H1 (cell line): ENCODE data around the gene RPS27A. TPM values are rescaled to one million over a fixed set of nuclear protein-coding genes. Genes with fewer than 3 reads are reported as not detected.

Source experiments
- CTCF ChIA-PET: fragments of 300-600 bp; sonication (Branson Sonifier 250); formaldehyde crosslinking; loops from one replicate; lab custom pipeline; 2021; ENCODE audit not compliant: partially characterized antibody; lab: Charles Lee
- POLR2A ChIA-PET: fragments of 300-600 bp; sonication (Branson Sonifier 250); formaldehyde crosslinking; loops from one replicate; lab custom pipeline; 2021; ENCODE audit warnings: inconsistent platforms; ENCODE audit not compliant: partially characterized antibody; lab: Charles Lee
- DNase-seq, 2 experiments: peaks; one replicate each; pipeline versions ENCODE4 v3.0.0 to v3.0.0-alpha.2; 2010 to 2022; ENCODE audit warnings: low spot score in 2 of 2, low read depth in 1 of 2, mixed read lengths in 1 of 2
- FAIRE-seq: peaks from 2 replicates; lab custom pipeline; 2011; peaks lifted over from hg19 to GRCh38; lab: Jason Lieb, UNC
- H2AFZ ChIP-seq: 2 replicates; pipeline ENCODE4 v1.8.1; 2012; ENCODE audit warnings: low read length, inconsistent platforms
- H2AK5ac ChIP-seq: 2 replicates; pipeline ENCODE4 v1.6.1; 2013; ENCODE audit warnings: low read depth, low read length
- H2BK120ac ChIP-seq: replicated peaks from 2 replicates; pipeline ENCODE3; 2013; ENCODE audit warnings: low read depth, low read length, inconsistent platforms
- H2BK12ac ChIP-seq: 2 replicates; pipeline ENCODE4 v1.6.1; 2013; ENCODE audit warnings: low read depth, low read length
- H2BK15ac ChIP-seq: 2 replicates; pipeline ENCODE4 v1.6.1; 2013; ENCODE audit warnings: low read length
- H2BK20ac ChIP-seq: 2 replicates; pipeline ENCODE4 v1.6.1; 2013; ENCODE audit warnings: low read length
- H2BK5ac ChIP-seq: 2 replicates; pipeline ENCODE4 v1.6.1; 2013; ENCODE audit warnings: low read depth, low read length
- H3K14ac ChIP-seq: 2 replicates; pipeline ENCODE4 v1.6.1; 2013; ENCODE audit warnings: inconsistent platforms; ENCODE audit not compliant: insufficient read length
- H3K18ac ChIP-seq: 2 replicates; pipeline ENCODE4 v1.6.1; 2013; ENCODE audit warnings: low read length; ENCODE audit errors: extremely low read depth
- H3K23ac ChIP-seq: 2 replicates; pipeline ENCODE4 v1.6.1; 2013; ENCODE audit warnings: inconsistent platforms; ENCODE audit not compliant: insufficient read length
- H3K23me2 ChIP-seq: 2 replicates; pipeline ENCODE4 v1.6.1; 2013; ENCODE audit warnings: low read depth, low read length
- H3K27ac ChIP-seq: 2 replicates; pipeline ENCODE4 v1.6.1; 2011; ENCODE audit warnings: low read depth, low read length, inconsistent platforms
- H3K27me3 ChIP-seq, 4 experiments: replicated peaks in 1 of 4; 1 replicate in 1 of 4; 2 replicates in 3 of 4; pipeline versions ENCODE4 v1.6.1 to v1.8.1; 2011 to 2013; ENCODE audit warnings: low read length in 3 of 4, mild to moderate bottlenecking in 3 of 4, inconsistent platforms in 2 of 4, mixed read lengths in 2 of 4, moderate library complexity in 1 of 4; ENCODE audit not compliant: control insufficient read depth in 3 of 4, insufficient read depth in 3 of 4; ENCODE audit errors: extremely low read depth in 1 of 4
- H3K36me3 ChIP-seq, 4 experiments: 2 replicates each; pipeline versions ENCODE4 v1.6.1 to v1.8.1; 2011 to 2013; ENCODE audit warnings: mild to moderate bottlenecking in 4 of 4, low read length in 3 of 4, moderate library complexity in 2 of 4, control low read depth in 1 of 4, inconsistent platforms in 1 of 4; ENCODE audit not compliant: insufficient read depth in 4 of 4, control insufficient read depth in 2 of 4
- H3K4ac ChIP-seq: replicated peaks from 2 replicates; pipeline ENCODE3; 2013; ENCODE audit warnings: low read length, low read depth, mixed read lengths, inconsistent platforms; ENCODE audit not compliant: insufficient read length
- H3K4me1 ChIP-seq, 4 experiments: replicated peaks in 1 of 4; 1 replicate in 1 of 4; 2 replicates in 3 of 4; pipeline versions ENCODE4 v1.6.1 to v1.8.1; 2011 to 2013; ENCODE audit warnings: low read length in 3 of 4, inconsistent platforms in 2 of 4, mixed read lengths in 1 of 4; ENCODE audit not compliant: insufficient read depth in 4 of 4, control insufficient read depth in 3 of 4
- H3K4me2 ChIP-seq, 2 experiments: 2 replicates each; pipeline versions ENCODE4 v1.6.1 to v1.8.1; 2011 to 2013; ENCODE audit warnings: low read depth in 2 of 2, low read length in 2 of 2, control low read depth in 1 of 2, inconsistent platforms in 1 of 2, mild to moderate bottlenecking in 1 of 2; ENCODE audit not compliant: insufficient read depth in 1 of 2
- H3K4me3 ChIP-seq, 4 experiments: fragments of 200-600, 300-600 bp in 1 of 4; sonication (generic), shearing (Covaris generic), sonication (Bioruptor Twin) in 1 of 4; 2 replicates each; pipeline versions ENCODE4 v1.5.1 to v1.8.1; 2011 to 2016; ENCODE audit warnings: low read length in 4 of 4, low read depth in 3 of 4, control low read depth in 2 of 4, inconsistent platforms in 2 of 4, mild to moderate bottlenecking in 2 of 4, mixed read lengths in 1 of 4, moderate library complexity in 1 of 4; ENCODE audit not compliant: insufficient read depth in 2 of 4; ENCODE audit errors: extremely low read depth in 1 of 4
- H3K56ac ChIP-seq: replicated peaks from 2 replicates; pipeline ENCODE3; 2013; ENCODE audit warnings: low read depth, mild to moderate bottlenecking, mixed read lengths, low read length, inconsistent platforms; ENCODE audit not compliant: insufficient read length
- H3K79me1 ChIP-seq: 2 replicates; pipeline ENCODE4 v1.6.1; 2013; ENCODE audit warnings: low read depth, low read length, control low read depth
- H3K79me2 ChIP-seq, 2 experiments: 2 replicates each; pipeline versions ENCODE4 v1.6.1 to v1.8.1; 2012 to 2013; ENCODE audit warnings: low read length in 2 of 2, mild to moderate bottlenecking in 2 of 2, inconsistent platforms in 1 of 2; ENCODE audit not compliant: insufficient read depth in 2 of 2, control insufficient read depth in 1 of 2
- H3K9ac ChIP-seq, 4 experiments: replicated peaks in 1 of 4; 1 replicate in 1 of 4; 2 replicates in 3 of 4; pipeline versions ENCODE4 v1.6.1 to v1.8.1; 2011 to 2013; ENCODE audit warnings: low read depth in 3 of 4, low read length in 3 of 4, control low read depth in 2 of 4, mild to moderate bottlenecking in 2 of 4, moderate library complexity in 2 of 4, inconsistent platforms in 1 of 4; ENCODE audit errors: extremely low read depth in 1 of 4
- H3K9me3 ChIP-seq, 2 experiments: 2 replicates each; pipeline versions ENCODE4 v1.6.1 to v1.8.1; 2012 to 2013; ENCODE audit warnings: mild to moderate bottlenecking in 2 of 2, moderate library complexity in 2 of 2, control low read depth in 1 of 2, inconsistent platforms in 1 of 2, low read depth in 1 of 2, low read length in 1 of 2, mixed read lengths in 1 of 2; ENCODE audit not compliant: insufficient read depth in 2 of 2
- H4K20me1 ChIP-seq, 2 experiments: replicated peaks in 1 of 2; 2 replicates each; pipeline versions ENCODE3 to v1.8.1; 2011 to 2013; ENCODE audit warnings: inconsistent platforms in 2 of 2, low read length in 2 of 2, mild to moderate bottlenecking in 1 of 2; ENCODE audit not compliant: insufficient read depth in 2 of 2, control insufficient read depth in 1 of 2
- H4K5ac ChIP-seq: 2 replicates; pipeline ENCODE4 v1.6.1; 2013; ENCODE audit warnings: low read length, low read depth, mixed read lengths, inconsistent platforms; ENCODE audit not compliant: insufficient read length
- H4K8ac ChIP-seq: 2 replicates; pipeline ENCODE4 v1.8.0; 2013; ENCODE audit warnings: mild to moderate bottlenecking, moderate library complexity, low read length, inconsistent platforms; ENCODE audit not compliant: insufficient read depth; ENCODE audit errors: extremely low read depth
- H4K91ac ChIP-seq: replicated peaks from 2 replicates; pipeline ENCODE3; 2013; ENCODE audit warnings: low read length, mixed read lengths, inconsistent platforms; ENCODE audit not compliant: insufficient read length
- ASH2L ChIP-seq: fragments of 200-600, 300-600 bp; sonication (generic); IDR thresholded peaks from one replicate; pipeline ENCODE4 v1.7.1; 2017; ENCODE audit warnings: low read length
- BACH1 ChIP-seq: IDR thresholded peaks from 2 replicates; pipeline ENCODE4 v1.6.1; 2012; ENCODE audit warnings: low read length, improper control_type of control experiment
- BCL11A ChIP-seq, 2 experiments: IDR thresholded peaks; one replicate each; pipeline ENCODE4 v1.6.1; 2011; ENCODE audit warnings: low read depth in 2 of 2, low read length in 2 of 2, mild to moderate bottlenecking in 2 of 2
- CBX5 ChIP-seq: fragments of 300-800, 300-1000 bp; sonication (generic); IDR thresholded peaks from 2 replicates; pipeline ENCODE4 v1.7.1; 2016; ENCODE audit warnings: antibody characterized with exemption, low read length, low read depth
- CHD2 ChIP-seq: IDR thresholded peaks from 2 replicates; pipeline ENCODE4 v1.6.1; 2012; ENCODE audit warnings: low read length, improper control_type of control experiment
- EGR1 ChIP-seq: IDR thresholded peaks from 2 replicates; pipeline ENCODE4 v1.6.1; 2011; ENCODE audit warnings: low read depth, low read length, borderline replicate concordance
- JUND ChIP-seq: IDR thresholded peaks from 2 replicates; pipeline ENCODE4 v1.6.1; 2011; ENCODE audit warnings: mild to moderate bottlenecking, improper control_type of control experiment, low read length
- NRF1 ChIP-seq: IDR thresholded peaks from 2 replicates; pipeline ENCODE4 v1.6.1; 2011; ENCODE audit warnings: mild to moderate bottlenecking, low read depth, low read length, improper control_type of control experiment
- PHF8 ChIP-seq: fragments of 200-600 bp; sonication (generic); conservative IDR thresholded peaks from 2 replicates; pipeline ENCODE4 v1.7.1; 2012; ENCODE audit warnings: low read depth, mild to moderate bottlenecking, inconsistent platforms, low read length, moderate library complexity
- SIX5 ChIP-seq: IDR thresholded peaks from 2 replicates; pipeline ENCODE4 v1.6.1; 2011; ENCODE audit warnings: mild to moderate bottlenecking, low read depth, low read length
- SP1 ChIP-seq: IDR thresholded peaks from 2 replicates; pipeline ENCODE4 v1.6.1; 2011; ENCODE audit warnings: low read depth, low read length
- SP2 ChIP-seq: IDR thresholded peaks from 2 replicates; pipeline ENCODE4 v1.6.1; 2012; ENCODE audit warnings: mild to moderate bottlenecking, low read length, inconsistent platforms
- YY1 ChIP-seq: IDR thresholded peaks from 2 replicates; pipeline ENCODE4 v1.6.1; 2011; ENCODE audit warnings: low read depth, mild to moderate bottlenecking, low read length
- WGBS, 2 experiments: shearing (Covaris generic) in 1 of 2; methylation state at CpG; one replicate each; pipeline versions ENCODE4 v1.1.6 to v1.1.7; 2013 to 2015; ENCODE audit warnings: low lambda C conversion rate in 2 of 2, mixed read lengths in 2 of 2, inconsistent platforms in 1 of 2, low coverage in 1 of 2, missing lambda C conversion rate in 1 of 2; ENCODE audit not compliant: insufficient replicate concordance in 2 of 2, insufficient coverage in 1 of 2, insufficient read length in 1 of 2; ENCODE audit errors: extremely low coverage in 1 of 2, missing lambda C conversion rate in 1 of 2; 5-methylcytosine and 5-hydroxymethylcytosine counted together
- polyA plus RNA-seq, 7 experiments: library from polyadenylated mRNA; depleted of rRNA in 3 of 7; stranded (reverse) in 5 of 7; unstranded in 2 of 7; fragments of >200 nt in 5 of 7; fragments of 200-250 nt in 2 of 7; gene quantifications; 1 replicate in 5 of 7; 2 replicates in 1 of 7; 4 replicates in 1 of 7; pipeline versions ENCODE4 v1.2.1 to v1.2.3, GENCODE V29; 2011 to 2013; ENCODE audit warnings: missing spikeins in 2 of 7, mixed read lengths in 2 of 7
- total RNA-seq: library from RNA; stranded (reverse); fragmentation: NEBNext Ultra II Directional; extraction: Animal tissue kit (Norgen Biotek cat#: 25700); gene quantifications from 2 replicates; pipeline ENCODE4 v1.2.1, GENCODE V29; 2021

RPS27A gene
- total and polyA plus RNA-seq, 2 of the 8 experiments (the other 6 are each of a cell fraction or from before 2014, with no cell fraction given) = 1,431 to 1,682 TPM

DNA sequence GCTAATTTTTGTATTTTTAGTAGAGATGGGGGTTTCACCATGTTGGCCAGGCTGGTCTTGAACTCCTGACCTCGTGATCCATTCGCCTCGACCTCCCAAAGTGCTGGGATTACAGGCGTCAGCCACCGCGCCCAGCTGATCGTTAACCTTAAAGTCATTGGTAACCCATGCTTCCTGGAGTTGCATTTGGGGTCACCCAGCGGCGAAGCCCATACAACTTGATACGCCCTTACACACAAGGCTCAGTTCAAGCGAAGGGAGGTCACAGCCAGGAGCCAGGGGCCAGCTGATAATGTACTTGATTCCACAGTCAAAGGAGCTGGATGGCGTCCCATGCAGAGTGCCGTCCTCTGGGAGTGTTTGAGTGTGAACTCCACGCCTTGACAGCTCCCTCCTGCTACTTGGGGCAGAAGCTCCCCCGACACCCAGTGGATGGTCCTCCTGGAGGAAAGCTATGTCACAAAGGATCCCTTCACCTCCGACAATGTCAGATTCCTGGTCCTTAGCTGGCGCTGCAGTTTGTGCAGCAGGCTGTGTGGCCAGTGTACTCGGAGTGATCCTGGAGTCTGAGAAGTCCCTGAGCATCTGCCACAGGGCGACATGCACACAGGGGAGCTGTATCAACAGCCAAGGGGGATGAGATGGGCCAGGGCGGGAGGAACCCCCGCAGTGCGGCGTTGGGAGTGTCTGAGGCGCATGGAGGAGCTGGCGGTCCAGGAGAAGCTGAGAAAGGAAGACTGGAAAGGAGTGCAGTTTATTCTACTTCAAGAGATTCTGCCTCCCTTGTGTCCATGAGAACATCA lies 8.3 kb upstream of the RPS27A start:
- Histone ChIP-seq H2BK15ac (peak overlapping the region; percentile 83; the same call in 1 of the 2 replicates), H3K36me3 (no peaks in the 10 kb centered on the region; a peak in 1 of 8 replicates), H3K9me3 (no peaks in the 10 kb centered on the region), H3K9ac (no peak overlapping the region), H3K14ac (no peak overlapping the region), H3K23ac (no peak overlapping the region), H3K79me2 (peaks cover 3 to 6% of the 10 kb centered on the region in 2 experiments; a peak in 2 of 4 replicates), H2AK5ac (no peak overlapping the region), H4K20me1 (peaks cover 0 to 2% of the 10 kb centered on the region in 2 experiments), H2BK12ac (no peak overlapping the region), H4K91ac (no peak overlapping the region), H3K4me3 (peak overlapping the region in 2 of 4 experiments; percentile 89; a peak in 5 of 8 replicates), H2BK120ac (no peak overlapping the region), H3K4ac (no peak overlapping the region), H2BK5ac (no peak overlapping the region), H3K4me2 (peak overlapping the region in 1 of 2 experiments; percentile 39; a peak in 1 of 4 replicates), H2AFZ (no peak overlapping the region), H2BK20ac (no peak overlapping the region), H3K27me3 (no peaks in the 10 kb centered on the region), H3K27ac (no peak overlapping the region), H3K79me1 (no peaks in the 10 kb centered on the region), H4K5ac (no peak overlapping the region), H3K4me1 (peaks cover 0 to 4% (median 3%) of the 10 kb centered on the region in 4 experiments; a peak in 4 of 7 replicates), H3K23me2 (no peaks in the 10 kb centered on the region; the same call in 1 of the 2 replicates), H4K8ac (no peak overlapping the region), H3K56ac (no peak overlapping the region), H3K18ac (no peak overlapping the region)
- ChIA-PET CTCF (interaction anchor here (0.6 to 2.7 kb wide), 10 partner anchors 10 to 498 kb away, joined by 3 to 10 read pairs (median 4); no protein-coding TSS in a partner anchor), POLR2A (interaction anchor here (0.6 to 3.2 kb wide), 9 partner anchors 8 to 181 kb away, joined by 3 to 20 read pairs (median 7); partner anchors contain the start of genes CLHC1, RPS27A and RTN4)
- DNase-seq (no peak), FAIRE-seq (no peak)
- 87% methylated on average over 25 of the region's 25 CpGs; no CpG with 5 or more reads in 1 of the 2 experiments for WGBS, 2 experiments
- TF ChIP-seq SIX5 (no peak), PHF8 (no peak), BCL11A (IDR thresholded peaks at IDR 0.05; ENCODE audit: low read depth in 2 of 2, low read length in 2 of 2) (no peak), ASH2L (peak; percentile 7), SP1 (no peak), YY1 (no peak), SP2 (no peak), BACH1 (no peak), NRF1 (no peak), CBX5 (no peak), EGR1 (no peak), JUND (no peak), CHD2 (no peak)
